ENCODE measurements around the gene SKA3. TPM values are rescaled to one million over a fixed set of nuclear protein-coding genes. Genes with fewer than 3 reads are reported as not detected.

SKA3 gene
- total and polyA plus RNA-seq, 4 donors, result 0.50 to 3.2 (median 1.8) TPM

DNA sequence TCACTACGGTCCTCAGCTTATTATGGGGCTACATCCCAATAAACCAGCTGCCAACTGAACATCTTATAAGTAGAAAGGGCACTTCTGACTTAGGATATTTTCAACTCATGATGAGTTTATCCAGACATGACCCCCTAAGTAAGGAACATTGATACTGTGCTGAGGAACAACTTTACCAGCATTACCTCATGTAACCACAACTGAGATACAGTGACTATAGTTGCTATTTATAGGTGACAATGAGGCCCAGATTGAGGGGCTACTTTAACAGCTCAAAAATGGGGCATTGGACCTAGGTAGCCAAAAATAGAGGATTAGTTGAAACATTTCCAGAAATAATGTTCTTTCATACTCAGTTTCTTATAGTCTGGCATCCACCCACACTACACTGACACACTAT, 26.8 kb downstream of the SKA3 start:
- ATAC-seq (ENCODE audit: insufficient read depth, low FRiP score), result no peak

DNA sequence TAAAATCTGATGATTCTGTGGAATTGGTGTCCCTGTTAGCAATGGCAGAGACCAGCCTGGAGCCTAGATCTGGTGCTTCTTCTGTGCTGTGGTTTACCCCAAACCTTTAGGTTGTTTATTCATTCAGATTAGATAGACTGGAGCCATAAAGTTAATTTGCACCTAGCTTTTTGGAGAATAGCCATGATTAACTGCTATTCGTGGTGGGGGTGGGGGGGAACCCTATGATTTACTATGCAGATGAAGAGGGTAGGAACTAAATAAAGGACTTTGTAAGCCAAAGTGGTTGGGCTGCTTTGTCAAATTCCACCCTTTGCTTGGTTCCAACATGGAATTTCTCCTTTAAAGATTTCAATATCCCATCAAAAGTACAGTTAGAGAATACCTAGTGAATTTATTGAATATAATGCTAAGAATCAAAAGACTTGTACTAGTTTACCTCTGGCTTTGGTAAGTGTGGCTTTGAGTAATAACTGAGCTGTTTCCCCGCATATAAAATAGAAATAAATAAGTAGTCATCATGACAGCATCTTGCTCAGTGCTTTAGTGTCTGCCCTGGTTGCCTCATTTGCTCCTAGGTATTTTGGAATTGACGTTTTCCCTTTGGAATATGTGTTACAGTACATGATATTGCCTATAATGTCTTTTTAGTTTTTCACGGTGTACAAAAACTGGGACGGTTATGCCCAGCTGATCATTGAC, 27.6 kb downstream of the SKA3 start:
- H3K4me3 ChIP-seq, result no peak overlapping the region
- peaks cover 0 to 7% (median 0%) of the 10 kb centered on the region in 5 donors for H3K4me1 ChIP-seq (ENCODE audit: control insufficient read depth in 5 of 5, insufficient read depth in 5 of 5, low read length in 5 of 5)
- TF ChIP-seq, protein P1, sequence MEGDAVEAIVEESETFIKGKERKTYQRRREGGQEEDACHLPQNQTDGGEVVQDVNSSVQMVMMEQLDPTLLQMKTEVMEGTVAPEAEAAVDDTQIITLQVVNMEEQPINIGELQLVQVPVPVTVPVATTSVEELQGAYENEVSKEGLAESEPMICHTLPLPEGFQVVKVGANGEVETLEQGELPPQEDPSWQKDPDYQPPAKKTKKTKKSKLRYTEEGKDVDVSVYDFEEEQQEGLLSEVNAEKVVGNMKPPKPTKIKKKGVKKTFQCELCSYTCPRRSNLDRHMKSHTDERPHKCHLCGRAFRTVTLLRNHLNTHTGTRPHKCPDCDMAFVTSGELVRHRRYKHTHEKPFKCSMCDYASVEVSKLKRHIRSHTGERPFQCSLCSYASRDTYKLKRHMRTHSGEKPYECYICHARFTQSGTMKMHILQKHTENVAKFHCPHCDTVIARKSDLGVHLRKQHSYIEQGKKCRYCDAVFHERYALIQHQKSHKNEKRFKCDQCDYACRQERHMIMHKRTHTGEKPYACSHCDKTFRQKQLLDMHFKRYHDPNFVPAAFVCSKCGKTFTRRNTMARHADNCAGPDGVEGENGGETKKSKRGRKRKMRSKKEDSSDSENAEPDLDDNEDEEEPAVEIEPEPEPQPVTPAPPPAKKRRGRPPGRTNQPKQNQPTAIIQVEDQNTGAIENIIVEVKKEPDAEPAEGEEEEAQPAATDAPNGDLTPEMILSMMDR (IDR thresholded peaks at IDR 0.05; ENCODE audit: control extremely low read depth, extremely low read depth), result no peak
- H3K9ac ChIP-seq (ENCODE audit: insufficient read depth in 1 of 2, low read length in 2 of 2), result no peak overlapping the region
- peak overlapping the region in 1 of 2 donors; percentile 47 for H3K27ac ChIP-seq (ENCODE audit: low read depth in 1 of 2, low read length in 1 of 2)
- ATAC-seq (ENCODE audit: insufficient read depth, low FRiP score), result no peak
- no peaks in the 10 kb centered on the region for H3K27me3 ChIP-seq (ENCODE audit: control insufficient read depth in 3 of 3, insufficient read depth in 3 of 3, low read length in 2 of 3)
- 81 to 89% methylated on average over 5 of the region's 5 CpGs for WGBS, 2 donors
- H3K36me3 ChIP-seq (ENCODE audit: control insufficient read depth in 4 of 4, insufficient read depth in 4 of 4, low read length in 4 of 4), result peaks cover 3 to 14% (median 11%) of the 10 kb centered on the region in 4 donors
- no peaks in the 10 kb centered on the region for H3K9me3 ChIP-seq (ENCODE audit: control insufficient read depth in 4 of 4, insufficient read depth in 3 of 4, low read length in 3 of 4)
- DNase-seq, result no peak

More for the DNA sequence above, 26.8 kb downstream of the SKA3 start:
- 71 to 81% methylated on average over 1 of the region's 1 CpG for WGBS, 2 donors
- Histone ChIP-seq H3K4me1 (ENCODE audit: control insufficient read depth in 5 of 5, insufficient read depth in 5 of 5, low read length in 5 of 5) (peaks cover 0 to 7% (median 0%) of the 10 kb centered on the region in 5 donors), H3K27ac (ENCODE audit: low read depth in 1 of 2, low read length in 1 of 2) (peak overlapping the region in 1 of 2 donors; percentile 10), H3K27me3 (ENCODE audit: control insufficient read depth in 3 of 3, insufficient read depth in 3 of 3, low read length in 2 of 3) (no peaks in the 10 kb centered on the region), H3K36me3 (ENCODE audit: control insufficient read depth in 4 of 4, insufficient read depth in 4 of 4, low read length in 4 of 4) (peaks cover 3 to 18% (median 11%) of the 10 kb centered on the region in 4 donors), H3K9me3 (ENCODE audit: control insufficient read depth in 4 of 4, insufficient read depth in 3 of 4, low read length in 3 of 4) (no peaks in the 10 kb centered on the region), H3K9ac (ENCODE audit: insufficient read depth in 1 of 2, low read length in 2 of 2) (no peak overlapping the region), H3K4me3 (no peak overlapping the region)
- TF ChIP-seq, protein P1 (IDR thresholded peaks at IDR 0.05; ENCODE audit: control extremely low read depth, extremely low read depth), result no peak
- no peak for DNase-seq

DNA sequence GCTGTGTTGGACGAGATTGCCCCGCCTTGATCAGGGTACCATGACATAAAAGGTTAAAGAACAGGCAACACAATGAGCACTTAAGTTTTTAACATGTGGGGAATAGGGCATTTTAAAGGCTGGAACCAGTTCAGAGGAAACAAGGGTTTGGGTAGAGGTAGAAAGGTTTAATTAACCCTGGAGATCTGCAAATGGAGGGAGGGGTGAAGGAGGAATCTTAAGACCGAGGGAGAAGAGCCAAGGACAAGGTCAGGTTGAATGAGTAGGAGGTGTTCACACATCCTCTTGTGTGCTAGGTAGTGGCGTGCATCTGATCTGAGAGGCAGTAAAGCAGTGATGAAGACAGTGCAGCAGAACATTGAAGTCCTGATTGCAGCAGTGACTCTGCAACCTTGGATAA, 28.5 kb downstream of the SKA3 start:
- TF ChIP-seq, protein P1 (IDR thresholded peaks at IDR 0.05; ENCODE audit: control extremely low read depth, extremely low read depth), result no peak
- peaks cover 0 to 11% (median 2%) of the 10 kb centered on the region in 5 donors for H3K4me1 ChIP-seq (ENCODE audit: control insufficient read depth in 5 of 5, insufficient read depth in 5 of 5, low read length in 5 of 5)
- whole genome bisulfite sequencing, 2 donors, result 77 to 89% methylated on average over 4 of the region's 4 CpGs
- H3K27ac ChIP-seq (ENCODE audit: low read depth in 1 of 2, low read length in 1 of 2), result no peak overlapping the region
- no peak for ATAC-seq (ENCODE audit: insufficient read depth, low FRiP score)
- no peaks in the 10 kb centered on the region for H3K27me3 ChIP-seq (ENCODE audit: control insufficient read depth in 3 of 3, insufficient read depth in 3 of 3, low read length in 2 of 3)
- no peak overlapping the region for H3K4me3 ChIP-seq
- H3K9me3 ChIP-seq (ENCODE audit: control insufficient read depth in 4 of 4, insufficient read depth in 3 of 4, low read length in 3 of 4), result no peaks in the 10 kb centered on the region
- no peak for DNase-seq
- peaks cover 3 to 23% (median 13%) of the 10 kb centered on the region in 4 donors for H3K36me3 ChIP-seq (ENCODE audit: control insufficient read depth in 4 of 4, insufficient read depth in 4 of 4, low read length in 4 of 4)
- H3K9ac ChIP-seq (ENCODE audit: insufficient read depth in 1 of 2, low read length in 2 of 2), result no peak overlapping the region

Data from lung (tissue), 12 donors.